IPS-18a (cell line): ENCODE measurements around the gene SEMA3E.

Experiments used
- H3K27ac ChIP-seq: one replicate; pipeline ENCODE4 v1.5.1; 2013; ENCODE audit warnings: low read length
- H3K27me3 ChIP-seq: one replicate; pipeline ENCODE4 v1.6.1; 2013; ENCODE audit warnings: mild to moderate bottlenecking, low read length; ENCODE audit not compliant: control insufficient read depth, insufficient read depth
- H3K36me3 ChIP-seq: one replicate; pipeline ENCODE4 v1.6.1; 2013; ENCODE audit warnings: low read depth, low read length; ENCODE audit not compliant: control insufficient read depth
- H3K4me1 ChIP-seq: one replicate; pipeline ENCODE4 v1.6.1; 2013; ENCODE audit warnings: low read depth, low read length; ENCODE audit not compliant: control insufficient read depth
- H3K4me3 ChIP-seq: one replicate; pipeline ENCODE4 v1.5.1; 2013; ENCODE audit warnings: low read length
- H3K9ac ChIP-seq: one replicate; pipeline ENCODE4 v1.6.1; 2013; ENCODE audit warnings: mild to moderate bottlenecking, low read length, moderate library complexity
- H3K9me3 ChIP-seq: one replicate; pipeline ENCODE4 v1.6.1; 2013; ENCODE audit warnings: low read depth, low read length; ENCODE audit not compliant: control insufficient read depth

SEMA3E gene

GRCh38 chr7:83514977-83515376, 134.0 kb downstream of the SEMA3E start:
- Histone ChIP-seq H3K27ac (no peak overlapping the region), H3K9ac (no peak overlapping the region), H3K4me1 (peaks cover 21% of the 10 kb centered on the region), H3K27me3 (no peaks in the 10 kb centered on the region), H3K36me3 (no peaks in the 10 kb centered on the region), H3K9me3 (no peaks in the 10 kb centered on the region), H3K4me3 (no peak overlapping the region)

GRCh38 chr7:83509255-83510021, 139.5 kb downstream of the SEMA3E start:
- H3K4me1 ChIP-seq, result peaks cover 6% of the 10 kb centered on the region
- H3K4me3 ChIP-seq, result no peak overlapping the region
- H3K27ac ChIP-seq, result no peak overlapping the region
- no peaks in the 10 kb centered on the region for H3K36me3 ChIP-seq
- H3K9me3 ChIP-seq, result no peaks in the 10 kb centered on the region
- no peak overlapping the region for H3K9ac ChIP-seq
- no peaks in the 10 kb centered on the region for H3K27me3 ChIP-seq

GRCh38 chr7:83504330-83504729, 144.6 kb downstream of the SEMA3E start:
- no peak overlapping the region for H3K9ac ChIP-seq
- no peaks in the 10 kb centered on the region for H3K27me3 ChIP-seq
- H3K9me3 ChIP-seq, result no peaks in the 10 kb centered on the region
- no peaks in the 10 kb centered on the region for H3K36me3 ChIP-seq
- H3K27ac ChIP-seq, result no peak overlapping the region
- H3K4me1 ChIP-seq, result no peaks in the 10 kb centered on the region
- no peak overlapping the region for H3K4me3 ChIP-seq

- H3K9me3 ChIP-seq, result no peaks in the 10 kb centered on the region
- H3K4me3 ChIP-seq, result no peak overlapping the region
- H3K36me3 ChIP-seq, result no peaks in the 10 kb centered on the region
- H3K4me1 ChIP-seq, result no peaks in the 10 kb centered on the region
- H3K27me3 ChIP-seq, result no peaks in the 10 kb centered on the region
- no peak overlapping the region for H3K9ac ChIP-seq
- H3K27ac ChIP-seq, result no peak overlapping the region
Measured at GRCh38 chr7:83502636-83503035, 146.3 kb downstream of the SEMA3E start.

GRCh38 chr7:83494683-83495082, 154.3 kb downstream of the SEMA3E start:
- no peaks in the 10 kb centered on the region for H3K9me3 ChIP-seq
- no peak overlapping the region for H3K4me3 ChIP-seq
- H3K27ac ChIP-seq, result no peak overlapping the region
- no peaks in the 10 kb centered on the region for H3K4me1 ChIP-seq
- no peak overlapping the region for H3K9ac ChIP-seq
- no peaks in the 10 kb centered on the region for H3K36me3 ChIP-seq
- H3K27me3 ChIP-seq, result no peaks in the 10 kb centered on the region

- no peaks in the 10 kb centered on the region for H3K36me3 ChIP-seq
- H3K9me3 ChIP-seq, result no peaks in the 10 kb centered on the region
- H3K27ac ChIP-seq, result no peak overlapping the region
- H3K9ac ChIP-seq, result no peak overlapping the region
- no peaks in the 10 kb centered on the region for H3K4me1 ChIP-seq
- H3K27me3 ChIP-seq, result no peaks in the 10 kb centered on the region
- no peak overlapping the region for H3K4me3 ChIP-seq
Measured at GRCh38 chr7:83492802-83493201, 156.1 kb downstream of the SEMA3E start.

- no peaks in the 10 kb centered on the region for H3K36me3 ChIP-seq
- no peaks in the 10 kb centered on the region for H3K27me3 ChIP-seq
- no peak overlapping the region for H3K4me3 ChIP-seq
- H3K27ac ChIP-seq, result no peak overlapping the region
- H3K9me3 ChIP-seq, result no peaks in the 10 kb centered on the region
- no peak overlapping the region for H3K9ac ChIP-seq
- no peaks in the 10 kb centered on the region for H3K4me1 ChIP-seq
Measured at GRCh38 chr7:83487801-83488200, 161.1 kb downstream of the SEMA3E start.

- H3K9me3 ChIP-seq, result no peaks in the 10 kb centered on the region
- no peaks in the 10 kb centered on the region for H3K4me1 ChIP-seq
- H3K27me3 ChIP-seq, result no peaks in the 10 kb centered on the region
- H3K36me3 ChIP-seq, result no peaks in the 10 kb centered on the region
- H3K4me3 ChIP-seq, result no peak overlapping the region
- H3K27ac ChIP-seq, result no peak overlapping the region
- no peak overlapping the region for H3K9ac ChIP-seq
Measured at GRCh38 chr7:83486957-83487356, 162.0 kb downstream of the SEMA3E start.

- Histone ChIP-seq H3K27me3 (no peaks in the 10 kb centered on the region), H3K9ac (no peak overlapping the region), H3K4me3 (no peak overlapping the region), H3K9me3 (no peaks in the 10 kb centered on the region), H3K27ac (no peak overlapping the region), H3K4me1 (no peaks in the 10 kb centered on the region), H3K36me3 (no peaks in the 10 kb centered on the region)
Measured at GRCh38 chr7:83486536-83486935, 162.4 kb downstream of the SEMA3E start.

- Histone ChIP-seq H3K9me3 (no peaks in the 10 kb centered on the region), H3K27me3 (no peaks in the 10 kb centered on the region), H3K27ac (no peak overlapping the region), H3K36me3 (no peaks in the 10 kb centered on the region), H3K4me1 (no peaks in the 10 kb centered on the region), H3K9ac (no peak overlapping the region), H3K4me3 (no peak overlapping the region)
Measured at GRCh38 chr7:83484826-83485225, 164.1 kb downstream of the SEMA3E start.

GRCh38 chr7:83484266-83484665, 164.7 kb downstream of the SEMA3E start:
- H3K27me3 ChIP-seq, result no peaks in the 10 kb centered on the region
- no peak overlapping the region for H3K27ac ChIP-seq
- H3K36me3 ChIP-seq, result no peaks in the 10 kb centered on the region
- H3K4me1 ChIP-seq, result no peaks in the 10 kb centered on the region
- H3K4me3 ChIP-seq, result no peak overlapping the region
- H3K9me3 ChIP-seq, result no peaks in the 10 kb centered on the region
- no peak overlapping the region for H3K9ac ChIP-seq

- H3K27ac ChIP-seq, result no peak overlapping the region
- H3K4me3 ChIP-seq, result no peak overlapping the region
- H3K27me3 ChIP-seq, result no peaks in the 10 kb centered on the region
- no peaks in the 10 kb centered on the region for H3K9me3 ChIP-seq
- no peak overlapping the region for H3K9ac ChIP-seq
- no peaks in the 10 kb centered on the region for H3K36me3 ChIP-seq
- no peaks in the 10 kb centered on the region for H3K4me1 ChIP-seq
Measured at GRCh38 chr7:83478616-83479015, 170.3 kb downstream of the SEMA3E start.
